GM12878 (cell line): Measurements from ENCODE around the gene RFX1. TPM values are rescaled to one million over a fixed set of nuclear protein-coding genes. Genes with fewer than 3 reads are reported as not detected.

ENCODE experiments used
- ATAC-seq: fragments of 200-7000 bp; cut with Tn5 transposase; 3 replicates; pipeline ENCODE4 v1.9.1; 2020; ENCODE audit warnings: mild to moderate bottlenecking, moderate library complexity
- BruUV-seq: library from RNA; stranded (reverse); fragments of 400-500 nt; replicated peaks from 2 replicates; lab custom pipeline; 2021; lab: Mats Ljungman, UMichigan
- CTCF ChIA-PET: fragments of 300-600 bp; sonication (Branson Sonifier 250); formaldehyde crosslinking; extraction: SDS; loops from one replicate; lab custom pipeline; 2021; ENCODE audit warnings: inconsistent platforms; lab: Yijun Ruan, JAX
- POLR2A ChIA-PET: fragments of 350-600 bp; formaldehyde crosslinking; extraction: SDS; loops from one replicate; lab custom pipeline; 2021; ENCODE audit warnings: inconsistent platforms; lab: Charles Lee
- RAD21 ChIA-PET: fragments of 300-600 bp; sonication (Branson Sonifier 250); formaldehyde crosslinking; loops from one replicate; lab custom pipeline; 2023; ENCODE audit warnings: antibody characterized with exemption; ENCODE audit not compliant: unreplicated experiment; lab: Charles Lee
- SMC1A ChIA-PET: fragments of 300-600 bp; sonication (Branson Sonifier 250); formaldehyde crosslinking; loops from one replicate; lab custom pipeline; 2023; ENCODE audit not compliant: unreplicated experiment, uncharacterized antibody; lab: Charles Lee
- DNase-seq: peaks from one replicate; pipeline ENCODE4 v3.0.0-alpha.2; 2011; ENCODE audit warnings: low read depth, low spot score
- FAIRE-seq: peaks from 3 replicates; lab custom pipeline; 2011; peaks lifted over from hg19 to GRCh38; lab: Jason Lieb, UNC
- H2AFZ ChIP-seq: 2 replicates; pipeline ENCODE4 v1.6.0; 2011; ENCODE audit warnings: low read depth, low read length, control low read depth; ENCODE audit not compliant: control insufficient read depth
- H3K27ac ChIP-seq: 2 replicates; pipeline ENCODE4 v1.5.1; 2011; ENCODE audit warnings: control low read depth; ENCODE audit not compliant: control insufficient read depth, insufficient read depth
- H3K27me3 ChIP-seq, 2 experiments: replicated peaks in 1 of 2; 2 replicates each; pipeline versions ENCODE4 v1.6.0 to v1.6.1; 2011; ENCODE audit warnings: low read length in 1 of 2; ENCODE audit not compliant: control insufficient read depth in 2 of 2, insufficient read depth in 2 of 2
- H3K36me3 ChIP-seq, 2 experiments: 2 replicates each; pipeline ENCODE4 v1.5.1; 2011; ENCODE audit warnings: low read length in 1 of 2; ENCODE audit not compliant: control insufficient read depth in 2 of 2, insufficient read depth in 2 of 2
- H3K4me1 ChIP-seq: 2 replicates; pipeline ENCODE4 v1.6.1; 2011; ENCODE audit warnings: mild to moderate bottlenecking, low read length, moderate library complexity, mixed read lengths; ENCODE audit not compliant: control insufficient read depth, insufficient read depth
- H3K4me2 ChIP-seq: 2 replicates; pipeline ENCODE4 v1.6.0; 2011; ENCODE audit warnings: control low read depth; ENCODE audit not compliant: control insufficient read depth, insufficient read depth
- H3K4me3 ChIP-seq: fragments of 200-600 bp; sonication (generic); 2 replicates; pipeline ENCODE4 v1.5.1; 2016
- H3K79me2 ChIP-seq: 2 replicates; pipeline ENCODE4 v1.6.0; 2011; ENCODE audit warnings: low read length; ENCODE audit not compliant: control insufficient read depth, insufficient read depth
- H3K9ac ChIP-seq: 2 replicates; pipeline ENCODE4 v1.8.0; 2011; ENCODE audit warnings: low read length, control low read depth, mixed read lengths; ENCODE audit not compliant: control insufficient read depth, insufficient read depth
- H3K9me3 ChIP-seq: replicated peaks from 3 replicates; pipeline ENCODE4 v1.5.1; 2011; ENCODE audit warnings: mild to moderate bottlenecking, low read length; ENCODE audit not compliant: control insufficient read depth, insufficient read depth
- H4K20me1 ChIP-seq: 2 replicates; pipeline ENCODE4 v1.6.0; 2011; ENCODE audit not compliant: control insufficient read depth, insufficient read depth
- BCL11A ChIP-seq: IDR thresholded peaks from 2 replicates; pipeline ENCODE4 v1.6.1; 2011; ENCODE audit warnings: low read depth, low read length
- BCLAF1 ChIP-seq: fragments of 450-650 bp; IDR thresholded peaks from 2 replicates; pipeline ENCODE4 v1.6.1; 2017; ENCODE audit warnings: antibody characterized with exemption, mild to moderate bottlenecking, moderate library complexity
- BRCA1 ChIP-seq: IDR thresholded peaks from 2 replicates; pipeline ENCODE4 v1.6.1; 2011; ENCODE audit warnings: low read depth, low read length, improper control_type of control experiment
- FOXK2 ChIP-seq: fragments of 450-650 bp; IDR thresholded peaks from 2 replicates; pipeline ENCODE4 v1.6.1; 2017; ENCODE audit warnings: mild to moderate bottlenecking, moderate library complexity
- GABPA ChIP-seq: IDR thresholded peaks from 2 replicates; pipeline ENCODE4 v1.6.1; 2014; ENCODE audit warnings: antibody characterized with exemption, low read depth, mild to moderate bottlenecking, inconsistent platforms
- GATAD2B ChIP-seq: fragments of 450-650 bp; conservative IDR thresholded peaks from 2 replicates; pipeline ENCODE4 v1.6.1; 2017; ENCODE audit warnings: low read depth, mild to moderate bottlenecking, moderate library complexity
- HDAC6 ChIP-seq: fragments of 200-600 bp; sonication (generic); IDR thresholded peaks from one replicate; pipeline ENCODE4 v1.8.0; 2017; ENCODE audit warnings: antibody characterized with exemption; ENCODE audit not compliant: unreplicated experiment
- MAX ChIP-seq: IDR thresholded peaks from 2 replicates; pipeline ENCODE4 v1.6.1; 2012; ENCODE audit warnings: low read depth, low read length, improper control_type of control experiment
- MTA2 ChIP-seq: fragments of 450-650 bp; IDR thresholded peaks from 2 replicates; pipeline ENCODE4 v1.6.1; 2016; ENCODE audit warnings: low read depth, mild to moderate bottlenecking, moderate library complexity
- MXI1 ChIP-seq: fragments of 150-350 bp; IDR thresholded peaks from 2 replicates; pipeline ENCODE4 v1.6.1; 2011; ENCODE audit warnings: low read depth, mild to moderate bottlenecking, inconsistent platforms, low read length, improper control_type of control experiment
- NR2C2 ChIP-seq: IDR thresholded peaks from 2 replicates; pipeline ENCODE4 v1.6.1; 2011; ENCODE audit warnings: borderline replicate concordance, low read depth; ENCODE audit not compliant: control insufficient read depth, insufficient read length
- PKNOX1 ChIP-seq: fragments of 450-650 bp; IDR thresholded peaks from 2 replicates; pipeline ENCODE4 v1.6.1; 2016; ENCODE audit warnings: mild to moderate bottlenecking
- POLR2A ChIP-seq: IDR thresholded peaks from 2 replicates; pipeline ENCODE4 v1.6.1; 2011; ENCODE audit warnings: low read depth, mild to moderate bottlenecking, low read length
- POU2F2 ChIP-seq: IDR thresholded peaks from 3 replicates; pipeline ENCODE4 v1.6.1; 2011; ENCODE audit warnings: low read depth, mild to moderate bottlenecking, low read length, borderline replicate concordance
- SRF ChIP-seq, 2 experiments: IDR thresholded peaks; 2 replicates each; pipeline ENCODE4 v1.6.1; 2011; ENCODE audit warnings: low read depth in 2 of 2, low read length in 2 of 2, mild to moderate bottlenecking in 1 of 2, moderate library complexity in 1 of 2
- TARDBP ChIP-seq: IDR thresholded peaks from 2 replicates; pipeline ENCODE4 v1.6.1; 2016; ENCODE audit warnings: borderline replicate concordance
- TBL1XR1 ChIP-seq: IDR thresholded peaks from 2 replicates; pipeline ENCODE4 v1.6.1; 2012; ENCODE audit warnings: low read depth, low read length, improper control_type of control experiment
- ZBTB33 ChIP-seq: fragments of 450-650 bp; IDR thresholded peaks from 2 replicates; pipeline ENCODE4 v1.6.1; 2017; ENCODE audit warnings: mild to moderate bottlenecking
- ZNF274 ChIP-seq: IDR thresholded peaks from one replicate; pipeline ENCODE4 v1.8.0; 2011; ENCODE audit not compliant: insufficient read length, insufficient read depth
- WGBS: methylation state at CpG from one replicate; pipeline ENCODE4 v1.1.6; 2016; ENCODE audit warnings: low lambda C conversion rate; ENCODE audit not compliant: insufficient replicate concordance, insufficient coverage; ENCODE audit errors: missing lambda C conversion rate; 5-methylcytosine and 5-hydroxymethylcytosine counted together
- in situ Hi-C: fragments of 300-500 bp; cut with MboI; formaldehyde crosslinking; loops from 9 replicates; pipeline ENCODE4 v1.14.3; 2018; ENCODE audit warnings: mixed read lengths
- intact Hi-C: fragments of 100-400 bp; cut with micrococcal nuclease; formaldehyde crosslinking; loops from one replicate; pipeline ENCODE4 v1.14.2; 2022; ENCODE audit not compliant: unreplicated experiment
- polyA plus RNA-seq, 11 experiments: library from polyadenylated mRNA; depleted of rRNA in 4 of 11; unstranded in 6 of 11; stranded (reverse) in 5 of 11; fragments of >200 nt; fragmentation: Nextera tagmentation in 4 of 11; fragmentation: Illumina TruSeq in 1 of 11; extraction: Ambion mirVana in 4 of 11; extraction: Trizol in 1 of 11; gene quantifications; 1 replicate in 1 of 11; 2 replicates in 10 of 11; pipeline versions ENCODE4 v1.2.1 to v1.2.3, GENCODE V29; 2011 to 2016; ENCODE audit warnings: inconsistent platforms in 2 of 11, missing spikeins in 2 of 11, low read depth in 1 of 11
- total RNA-seq, 4 experiments: library from RNA; depleted of rRNA in 3 of 4; stranded (reverse); fragments of >200 nt in 3 of 4; fragmentation: Illumina TruSeq in 1 of 4; extraction: Trizol in 1 of 4; gene quantifications; 2 replicates each; pipeline versions ENCODE4 v1.2.1 to v1.2.3, GENCODE V29; 2013 to 2021

Gene RFX1
- total and polyA plus RNA-seq, 10 of the 15 experiments (the other 5 are each of a cell fraction or from before 2014, with no cell fraction given): 0.05 to 11.0 (median 1.5) TPM

GRCh38 chr19:13984186-13984585 lies 21.9 kb downstream of the RFX1 start:
- Histone ChIP-seq H4K20me1 (no peaks in the 10 kb centered on the region), H3K4me1 (peaks cover 27% of the 10 kb centered on the region), H3K9ac (no peak overlapping the region), H3K4me2 (no peak overlapping the region), H3K4me3 (no peak overlapping the region), H3K9me3 (no peaks in the 10 kb centered on the region), H3K36me3 (no peaks in the 10 kb centered on the region; a peak in 1 of 4 replicates), H3K27me3 (no peaks in the 10 kb centered on the region), H3K79me2 (no peaks in the 10 kb centered on the region), H3K27ac (no peak overlapping the region), H2AFZ (no peak overlapping the region)
- no TSS peak for BruUV-seq
- no peak for FAIRE-seq
- ATAC-seq: no peak
- SMC1A ChIA-PET: interaction anchor here (3.6 kb wide), 1 partner anchor 47 kb away, joined by 18 read pairs; the partner anchor contains the start of gene IL27RA
- in situ Hi-C loops (no loop called here), intact Hi-C loops (loop anchor here (10.0 kb wide), 1 partner anchor 51 kb away; the partner anchor contains the start of gene IL27RA)
- 86% methylated on average over 11 of the region's 15 CpGs for WGBS
- RAD21 ChIA-PET: interaction anchor here (0.6 kb wide), 1 partner anchor 69 kb away, joined by 3 read pairs; no protein-coding TSS in a partner anchor
- CTCF ChIA-PET: interaction anchor here (1.8 kb wide), 1 partner anchor 58 kb away, joined by 8 read pairs; no protein-coding TSS in a partner anchor
- POLR2A ChIA-PET: interaction anchor here (6.5 kb wide), 1 partner anchor 20 kb away, joined by 49 read pairs; the partner anchor contains the start of gene RFX1
- no peak for DNase-seq
- TF ChIP-seq BCL11A (no peak), BCLAF1 (no peak), PKNOX1 (no peak), MXI1 (no peak), MTA2 (no peak), ZBTB33 (no peak), ZNF274 (no peak), MAX (no peak), POU2F2 (no peak), TARDBP (no peak), FOXK2 (no peak), GABPA (no peak), HDAC6 (no peak), POLR2A (no peak), GATAD2B (no peak), BRCA1 (no peak), NR2C2 (no peak), TBL1XR1 (no peak), SRF (IDR thresholded peaks at IDR 0.05; ENCODE audit: low read depth in 2 of 2, low read length in 2 of 2) (no peak)
